G401 (cell line): ENCODE measurements around the gene ATF7. TPM values are rescaled to one million over a fixed set of nuclear protein-coding genes. Genes with fewer than 3 reads are reported as not detected.
"Not testable (repeated sequence)": the region's sequence is repeated elsewhere in the genome, so short reads cannot be mapped to it uniquely, and the experiment has no call there.

Experiments used
- DNase-seq: peaks from one replicate; pipeline ENCODE4 v3.0.0-alpha.2; 2015; ENCODE audit warnings: low spot score
- in situ Hi-C: cut with HindIII; loops from 2 replicates; pipeline ENCODE4 v1.10.0; 2016; ENCODE audit warnings: low sequenced_read_pairs, mixed read lengths
- total RNA-seq: library from RNA; depleted of rRNA; stranded (reverse); fragments of >200 nt; shearing (Covaris generic); gene quantifications from 2 replicates; pipeline ENCODE4 v1.2.3, GENCODE V29; 2014

ATF7 gene
- total RNA-seq, 1 experiment from 2014 or later = 11.6 TPM

- in situ Hi-C loops = no loop called here
- DNase-seq = no peak
Measured at GRCh38 chr12:53497461-53497860, 128.7 kb downstream of the ATF7 start.

GRCh38 chr12:53496752-53497032 lies 129.5 kb downstream of the ATF7 start:
- in situ Hi-C loops = no loop called here
- no peak for DNase-seq

GRCh38 chr12:53495903-53496751 lies 130.1 kb downstream of the ATF7 start:
- in situ Hi-C loops = no loop called here
- peak; percentile 69 for DNase-seq

GRCh38 chr12:53493610-53494391 lies 132.4 kb downstream of the ATF7 start:
- no peak for DNase-seq
- in situ Hi-C loops = no loop called here

GRCh38 chr12:53492830-53493609 lies 133.2 kb downstream of the ATF7 start:
- peak; percentile 93 for DNase-seq
- in situ Hi-C loops = no loop called here

GRCh38 chr12:53492188-53492587 lies 134.0 kb downstream of the ATF7 start:
- DNase-seq = no peak
- in situ Hi-C loops = no loop called here

GRCh38 chr12:53489242-53489864 lies 136.8 kb downstream of the ATF7 start:
- DNase-seq = no peak
- in situ Hi-C loops = no loop called here

- peak; percentile 39 for DNase-seq
- in situ Hi-C loops = no loop called here
Measured at GRCh38 chr12:53486736-53487487, 139.3 kb downstream of the ATF7 start.

- in situ Hi-C loops = no loop called here
Measured at GRCh38 chr12:53485955-53486735, 140.0 kb downstream of the ATF7 start.

GRCh38 chr12:53484686-53485575 lies 141.3 kb downstream of the ATF7 start:
- in situ Hi-C loops = no loop called here
- DNase-seq = no peak

More at GRCh38 chr12:53485955-53486735, 140.0 kb downstream of the ATF7 start:
- DNase-seq = no peak

- in situ Hi-C loops = no loop called here
- DNase-seq = no peak
Measured at GRCh38 chr12:53483979-53484377, 142.2 kb downstream of the ATF7 start.

GRCh38 chr12:53483225-53483978 lies 142.8 kb downstream of the ATF7 start:
- peak; percentile 20 for DNase-seq
- in situ Hi-C loops = no loop called here

- no peak for DNase-seq
- in situ Hi-C loops = no loop called here
Measured at GRCh38 chr12:53482626-53483168, 143.5 kb downstream of the ATF7 start.

GRCh38 chr12:53481939-53482586 lies 144.1 kb downstream of the ATF7 start:
- in situ Hi-C loops = no loop called here
- peak; percentile 61 for DNase-seq

GRCh38 chr12:53481458-53481857 lies 144.7 kb downstream of the ATF7 start:
- in situ Hi-C loops, DNase-seq: not testable (repeated sequence)
